HL-60 (cell line): Measurements from ENCODE around the gene CDH22.

Experiments
- DNase-seq, 2 experiments: peaks; one replicate each; pipeline ENCODE4 v3.0.0-alpha.2; 2010 to 2020; ENCODE audit warnings: low read depth in 1 of 2, low spot score in 1 of 2
- H3K27ac ChIP-seq: fragments of 250-450 bp; sonication (Bioruptor Pico); replicated peaks from 2 replicates; pipeline ENCODE4 v1.5.1; 2020; ENCODE audit warnings: mild to moderate bottlenecking, moderate library complexity
- H3K27me3 ChIP-seq: fragments of 250-450 bp; sonication (Bioruptor Pico); 2 replicates; pipeline ENCODE4 v1.5.1; 2021; ENCODE audit warnings: mild to moderate bottlenecking, moderate library complexity; ENCODE audit not compliant: insufficient read depth, poor library complexity, severe bottlenecking
- H3K4me3 ChIP-seq: replicated peaks from 2 replicates; pipeline ENCODE4 v1.5.1; 2011; ENCODE audit warnings: mild to moderate bottlenecking, control low read depth, low read length; ENCODE audit not compliant: insufficient read depth
- GABPA ChIP-seq: IDR thresholded peaks from 2 replicates; pipeline ENCODE4 v1.6.1; 2012; ENCODE audit warnings: low read depth
- POLR2AphosphoS5 ChIP-seq: IDR thresholded peaks from 2 replicates; pipeline ENCODE4 v1.6.1; 2012; ENCODE audit warnings: low read depth
- SPI1 ChIP-seq: IDR thresholded peaks from 2 replicates; pipeline ENCODE4 v1.6.1; 2012; ENCODE audit warnings: low read depth, mild to moderate bottlenecking, borderline replicate concordance
- TF ChIP-seq, protein P1 (sequence below): IDR thresholded peaks from 2 replicates; pipeline ENCODE4 v1.6.1; 2012; ENCODE audit warnings: low read depth; ENCODE audit not compliant: insufficient replicate concordance
- TF ChIP-seq, protein P2 (sequence below): IDR thresholded peaks from one replicate; pipeline ENCODE4 v1.5.1; 2011; ENCODE audit warnings: low read length, control low read depth, inconsistent platforms; ENCODE audit not compliant: insufficient read depth

The CDH22 gene

DNA sequence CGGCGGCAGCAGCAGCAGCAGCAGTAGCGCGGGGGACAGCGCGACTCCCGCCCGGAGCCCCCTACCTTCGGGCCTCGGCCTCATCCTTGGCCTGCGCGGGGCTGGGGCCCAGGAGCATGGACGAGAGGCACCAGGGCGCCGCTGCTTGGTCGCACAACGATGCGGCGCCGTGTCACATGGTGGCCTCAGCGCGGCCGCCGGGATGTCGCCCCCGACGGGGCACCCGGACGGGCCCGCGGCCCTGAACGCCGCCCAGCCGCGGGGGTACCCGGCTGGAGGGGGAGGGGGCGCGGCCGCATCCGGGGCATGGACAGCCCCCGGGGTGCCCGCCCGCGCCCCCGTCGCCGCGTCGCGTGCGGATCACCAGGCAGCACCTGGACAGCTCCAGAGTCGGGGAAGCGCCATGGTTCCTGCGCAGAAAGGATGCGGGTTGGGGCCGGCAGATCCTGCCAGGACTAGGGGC lies 57.1 kb downstream of the CDH22 start:
- no peak for DNase-seq
- peaks cover 43% of the 10 kb centered on the region for H3K27me3 ChIP-seq
- no peak overlapping the region for H3K4me3 ChIP-seq
- no peak overlapping the region for H3K27ac ChIP-seq
- no peak for TF ChIP-seq POLR2AphosphoS5
- TF ChIP-seq SPI1, result no peak
- no peak for TF ChIP-seq GABPA
- TF ChIP-seq, protein P1, sequence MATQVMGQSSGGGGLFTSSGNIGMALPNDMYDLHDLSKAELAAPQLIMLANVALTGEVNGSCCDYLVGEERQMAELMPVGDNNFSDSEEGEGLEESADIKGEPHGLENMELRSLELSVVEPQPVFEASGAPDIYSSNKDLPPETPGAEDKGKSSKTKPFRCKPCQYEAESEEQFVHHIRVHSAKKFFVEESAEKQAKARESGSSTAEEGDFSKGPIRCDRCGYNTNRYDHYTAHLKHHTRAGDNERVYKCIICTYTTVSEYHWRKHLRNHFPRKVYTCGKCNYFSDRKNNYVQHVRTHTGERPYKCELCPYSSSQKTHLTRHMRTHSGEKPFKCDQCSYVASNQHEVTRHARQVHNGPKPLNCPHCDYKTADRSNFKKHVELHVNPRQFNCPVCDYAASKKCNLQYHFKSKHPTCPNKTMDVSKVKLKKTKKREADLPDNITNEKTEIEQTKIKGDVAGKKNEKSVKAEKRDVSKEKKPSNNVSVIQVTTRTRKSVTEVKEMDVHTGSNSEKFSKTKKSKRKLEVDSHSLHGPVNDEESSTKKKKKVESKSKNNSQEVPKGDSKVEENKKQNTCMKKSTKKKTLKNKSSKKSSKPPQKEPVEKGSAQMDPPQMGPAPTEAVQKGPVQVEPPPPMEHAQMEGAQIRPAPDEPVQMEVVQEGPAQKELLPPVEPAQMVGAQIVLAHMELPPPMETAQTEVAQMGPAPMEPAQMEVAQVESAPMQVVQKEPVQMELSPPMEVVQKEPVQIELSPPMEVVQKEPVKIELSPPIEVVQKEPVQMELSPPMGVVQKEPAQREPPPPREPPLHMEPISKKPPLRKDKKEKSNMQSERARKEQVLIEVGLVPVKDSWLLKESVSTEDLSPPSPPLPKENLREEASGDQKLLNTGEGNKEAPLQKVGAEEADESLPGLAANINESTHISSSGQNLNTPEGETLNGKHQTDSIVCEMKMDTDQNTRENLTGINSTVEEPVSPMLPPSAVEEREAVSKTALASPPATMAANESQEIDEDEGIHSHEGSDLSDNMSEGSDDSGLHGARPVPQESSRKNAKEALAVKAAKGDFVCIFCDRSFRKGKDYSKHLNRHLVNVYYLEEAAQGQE, result peak; percentile 86

DNA sequence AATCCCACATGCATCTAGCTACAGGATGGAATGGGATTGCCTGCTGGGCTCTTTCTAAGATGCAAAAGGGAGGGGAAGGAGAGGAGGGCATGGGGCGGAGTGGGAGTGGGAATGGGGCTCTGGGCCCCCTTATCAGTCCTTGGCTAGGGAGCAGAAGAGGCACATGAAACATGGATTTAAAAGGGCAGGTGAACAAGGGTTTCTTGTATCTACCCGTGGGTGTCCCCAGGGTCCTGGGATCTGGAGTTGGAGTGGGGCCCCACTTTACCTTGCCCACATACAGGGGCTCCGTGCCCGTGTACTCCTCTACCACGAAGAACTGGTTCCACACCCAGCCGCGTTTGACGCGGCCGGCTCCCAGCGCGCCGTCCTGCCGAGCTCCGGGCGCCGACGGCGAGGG lies 57.5 kb downstream of the CDH22 start:
- TF ChIP-seq, protein P1, result no peak
- TF ChIP-seq, protein P2, sequence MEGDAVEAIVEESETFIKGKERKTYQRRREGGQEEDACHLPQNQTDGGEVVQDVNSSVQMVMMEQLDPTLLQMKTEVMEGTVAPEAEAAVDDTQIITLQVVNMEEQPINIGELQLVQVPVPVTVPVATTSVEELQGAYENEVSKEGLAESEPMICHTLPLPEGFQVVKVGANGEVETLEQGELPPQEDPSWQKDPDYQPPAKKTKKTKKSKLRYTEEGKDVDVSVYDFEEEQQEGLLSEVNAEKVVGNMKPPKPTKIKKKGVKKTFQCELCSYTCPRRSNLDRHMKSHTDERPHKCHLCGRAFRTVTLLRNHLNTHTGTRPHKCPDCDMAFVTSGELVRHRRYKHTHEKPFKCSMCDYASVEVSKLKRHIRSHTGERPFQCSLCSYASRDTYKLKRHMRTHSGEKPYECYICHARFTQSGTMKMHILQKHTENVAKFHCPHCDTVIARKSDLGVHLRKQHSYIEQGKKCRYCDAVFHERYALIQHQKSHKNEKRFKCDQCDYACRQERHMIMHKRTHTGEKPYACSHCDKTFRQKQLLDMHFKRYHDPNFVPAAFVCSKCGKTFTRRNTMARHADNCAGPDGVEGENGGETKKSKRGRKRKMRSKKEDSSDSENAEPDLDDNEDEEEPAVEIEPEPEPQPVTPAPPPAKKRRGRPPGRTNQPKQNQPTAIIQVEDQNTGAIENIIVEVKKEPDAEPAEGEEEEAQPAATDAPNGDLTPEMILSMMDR, result no peak
- Histone ChIP-seq H3K27ac (no peak overlapping the region), H3K27me3 (peaks cover 46% of the 10 kb centered on the region), H3K4me3 (no peak overlapping the region)
- no peak for DNase-seq

DNA sequence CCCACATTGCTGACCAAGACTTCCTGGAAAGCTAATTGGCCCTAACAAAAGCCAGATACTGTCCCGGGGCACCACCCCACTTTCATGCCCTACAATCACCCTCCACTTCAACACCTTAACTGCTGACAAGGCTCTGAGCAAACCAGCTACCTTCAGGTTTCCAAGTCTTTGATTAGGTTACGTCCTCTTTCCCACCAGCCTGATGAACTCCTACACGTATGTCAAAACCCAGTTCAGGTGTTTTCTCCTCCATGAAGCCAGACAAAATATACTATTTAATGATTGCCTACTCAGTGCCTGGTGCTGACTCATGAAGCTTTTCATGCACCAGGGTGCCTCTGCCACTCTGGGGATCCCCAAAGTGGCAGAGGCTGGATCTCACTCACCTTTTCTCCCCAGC lies 58.6 kb downstream of the CDH22 start:
- peaks cover 46% of the 10 kb centered on the region for H3K27me3 ChIP-seq
- DNase-seq, result no peak
- no peak overlapping the region for H3K4me3 ChIP-seq
- TF ChIP-seq GABPA, result no peak
- TF ChIP-seq POLR2AphosphoS5, result no peak
- TF ChIP-seq SPI1, result no peak
- TF ChIP-seq, protein P2, result no peak
- TF ChIP-seq, protein P1, result no peak
- no peak overlapping the region for H3K27ac ChIP-seq

DNA sequence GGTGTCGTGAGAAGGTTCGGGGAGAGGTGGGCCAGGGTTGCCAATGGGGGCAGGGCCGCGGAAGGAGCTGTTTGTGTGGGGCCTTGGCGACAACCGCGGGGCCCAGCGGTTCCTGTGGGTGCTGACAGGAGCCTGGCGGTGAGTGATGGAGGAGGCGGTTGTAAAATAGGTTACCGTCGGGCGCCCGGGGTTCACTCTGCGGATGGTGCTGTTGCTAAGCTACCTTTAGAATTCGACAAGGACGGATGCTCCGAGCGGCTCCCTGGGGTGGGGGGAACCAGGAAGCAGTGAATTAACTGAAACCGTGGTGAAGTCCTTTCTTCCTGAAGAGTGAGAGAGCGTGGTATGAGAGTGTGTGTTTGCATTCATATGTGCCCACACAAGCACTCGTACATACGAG lies 61.7 kb downstream of the CDH22 start:
- TF ChIP-seq, protein P2, result no peak
- TF ChIP-seq POLR2AphosphoS5 (no peak), GABPA (no peak), SPI1 (no peak)
- TF ChIP-seq, protein P1, result no peak
- no peak for DNase-seq
- no peak overlapping the region for H3K27ac ChIP-seq
- H3K27me3 ChIP-seq, result peaks cover 32% of the 10 kb centered on the region
- H3K4me3 ChIP-seq, result no peak overlapping the region
